ENCODE results near the gene IPO13.

Gene IPO13

DNA sequence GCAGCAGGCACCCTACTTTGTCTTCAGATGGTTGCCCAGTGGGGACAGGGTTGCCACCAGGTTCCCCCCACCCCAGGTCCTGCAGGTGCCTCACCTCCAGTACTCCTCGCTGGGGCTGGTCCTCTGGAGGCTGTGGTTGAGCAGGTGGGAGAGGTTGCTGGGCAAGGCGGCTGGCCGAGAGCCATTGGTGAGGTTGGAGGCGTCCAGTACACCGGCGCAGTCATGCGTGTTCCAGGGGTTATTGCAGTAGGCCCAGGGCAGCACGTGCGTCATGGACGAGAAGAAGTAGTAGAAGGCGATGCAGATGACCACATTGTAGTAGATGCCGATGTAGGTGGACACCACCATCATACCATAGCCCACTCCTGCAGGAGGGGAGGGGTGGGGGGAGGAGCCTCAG, 61.5 kb downstream of the IPO13 start:
- TF ChIP-seq CTCF (IDR thresholded peaks at IDR 0.05), result no peak
- no peaks in the 10 kb centered on the region for H3K4me1 ChIP-seq (ENCODE audit: control insufficient read depth in 1 of 2, insufficient read depth in 1 of 2, low read depth in 1 of 2, low read length in 1 of 2)
- H3K27me3 ChIP-seq, result peaks cover 2% of the 10 kb centered on the region
- no peak overlapping the region for H3K4me3 ChIP-seq (ENCODE audit: low read depth in 1 of 2, low read length in 1 of 2)
- no peaks in the 10 kb centered on the region for H3K9me3 ChIP-seq
- no peak overlapping the region for H3K27ac ChIP-seq
- no peaks in the 10 kb centered on the region for H3K36me3 ChIP-seq

- no peak overlapping the region for H3K4me3 ChIP-seq (ENCODE audit: low read depth in 1 of 2, low read length in 1 of 2)
- no peaks in the 10 kb centered on the region for H3K36me3 ChIP-seq
- no peak for TF ChIP-seq CTCF (IDR thresholded peaks at IDR 0.05)
- H3K27ac ChIP-seq, result no peak overlapping the region
- no peaks in the 10 kb centered on the region for H3K4me1 ChIP-seq (ENCODE audit: control insufficient read depth in 1 of 2, insufficient read depth in 1 of 2, low read depth in 1 of 2, low read length in 1 of 2)
- H3K27me3 ChIP-seq, result peaks cover 7% of the 10 kb centered on the region
- H3K9me3 ChIP-seq, result no peaks in the 10 kb centered on the region
Measured at GRCh38 chr1:44010935-44011471, 64.3 kb downstream of the IPO13 start.

DNA sequence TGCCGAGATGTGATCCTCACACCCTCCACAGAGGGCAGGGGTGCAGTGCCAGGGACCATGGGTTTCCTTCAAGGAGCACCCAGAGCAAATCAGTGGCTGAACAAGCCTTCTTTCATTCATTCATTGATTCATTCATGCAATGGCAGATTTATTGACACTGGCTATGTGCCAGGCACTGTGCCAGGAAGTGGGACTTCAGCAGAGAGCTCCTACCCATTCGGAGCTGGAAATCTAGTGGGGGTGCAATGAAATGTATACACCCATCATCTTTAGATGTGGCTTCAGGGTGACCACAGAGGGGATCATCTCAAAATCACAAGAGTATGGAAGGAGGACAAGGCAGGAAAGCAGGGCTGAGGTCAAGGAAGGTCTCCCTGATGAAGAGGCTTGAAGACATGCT, 65.7 kb downstream of the IPO13 start:
- H3K36me3 ChIP-seq, result no peaks in the 10 kb centered on the region
- TF ChIP-seq CTCF (IDR thresholded peaks at IDR 0.05), result no peak
- no peak overlapping the region for H3K4me3 ChIP-seq (ENCODE audit: low read depth in 1 of 2, low read length in 1 of 2)
- peaks cover 7% of the 10 kb centered on the region for H3K27me3 ChIP-seq
- H3K9me3 ChIP-seq, result no peaks in the 10 kb centered on the region
- H3K4me1 ChIP-seq (ENCODE audit: control insufficient read depth in 1 of 2, insufficient read depth in 1 of 2, low read depth in 1 of 2, low read length in 1 of 2), result no peaks in the 10 kb centered on the region
- no peak overlapping the region for H3K27ac ChIP-seq

- no peaks in the 10 kb centered on the region for H3K4me1 ChIP-seq (ENCODE audit: control insufficient read depth in 1 of 2, insufficient read depth in 1 of 2, low read depth in 1 of 2, low read length in 1 of 2)
- TF ChIP-seq CTCF (IDR thresholded peaks at IDR 0.05), result no peak
- no peaks in the 10 kb centered on the region for H3K36me3 ChIP-seq
- H3K9me3 ChIP-seq, result no peaks in the 10 kb centered on the region
- H3K27me3 ChIP-seq, result peaks cover 7% of the 10 kb centered on the region
- no peak overlapping the region for H3K4me3 ChIP-seq (ENCODE audit: low read depth in 1 of 2, low read length in 1 of 2)
- no peak overlapping the region for H3K27ac ChIP-seq
Measured at GRCh38 chr1:44012941-44013609, 66.3 kb downstream of the IPO13 start.

DNA sequence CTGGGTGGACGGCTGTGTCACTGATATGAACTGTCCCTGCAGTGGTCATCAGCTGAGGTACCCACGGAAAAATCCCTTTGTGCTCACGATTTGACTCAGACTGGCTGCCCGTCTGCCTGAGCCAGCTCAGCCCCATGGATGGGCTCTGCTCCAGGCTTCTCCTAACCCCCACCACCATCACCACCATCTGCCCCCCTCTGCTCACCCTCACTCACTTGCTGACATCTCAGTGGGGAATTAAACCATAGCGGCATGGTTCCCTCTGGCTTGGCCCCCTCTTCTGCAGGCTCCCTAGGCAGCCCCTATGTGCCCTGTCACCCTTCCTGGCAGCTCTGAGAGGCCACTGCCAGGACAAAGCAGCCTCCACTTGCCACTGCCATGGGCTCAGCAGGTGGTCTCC, 67.2 kb downstream of the IPO13 start:
- H3K4me1 ChIP-seq (ENCODE audit: control insufficient read depth in 1 of 2, insufficient read depth in 1 of 2, low read depth in 1 of 2, low read length in 1 of 2), result no peaks in the 10 kb centered on the region
- H3K9me3 ChIP-seq, result no peaks in the 10 kb centered on the region
- H3K4me3 ChIP-seq (ENCODE audit: low read depth in 1 of 2, low read length in 1 of 2), result no peak overlapping the region
- H3K27me3 ChIP-seq, result peaks cover 7% of the 10 kb centered on the region
- no peaks in the 10 kb centered on the region for H3K36me3 ChIP-seq
- no peak for TF ChIP-seq CTCF (IDR thresholded peaks at IDR 0.05)
- H3K27ac ChIP-seq, result no peak overlapping the region

All from neutrophil (primary cell).